GM12878 (cell line): Measurements from ENCODE around the gene DERA. TPM values are rescaled to one million over a fixed set of nuclear protein-coding genes. Genes with fewer than 3 reads are reported as not detected.

Experiments used
- ATAC-seq: fragments of 200-7000 bp; cut with Tn5 transposase; 3 replicates; pipeline ENCODE4 v1.9.1; 2020; ENCODE audit warnings: mild to moderate bottlenecking, moderate library complexity
- BruUV-seq: library from RNA; stranded (reverse); fragments of 400-500 nt; replicated peaks from 2 replicates; lab custom pipeline; 2021; lab: Mats Ljungman, UMichigan
- CTCF ChIA-PET: fragments of 300-600 bp; sonication (Branson Sonifier 250); formaldehyde crosslinking; extraction: SDS; loops from one replicate; lab custom pipeline; 2021; ENCODE audit warnings: inconsistent platforms; lab: Yijun Ruan, JAX
- POLR2A ChIA-PET: fragments of 350-600 bp; formaldehyde crosslinking; extraction: SDS; loops from one replicate; lab custom pipeline; 2021; ENCODE audit warnings: inconsistent platforms; lab: Charles Lee
- RAD21 ChIA-PET: fragments of 300-600 bp; sonication (Branson Sonifier 250); formaldehyde crosslinking; loops from one replicate; lab custom pipeline; 2023; ENCODE audit warnings: antibody characterized with exemption; ENCODE audit not compliant: unreplicated experiment; lab: Charles Lee
- SMC1A ChIA-PET: fragments of 300-600 bp; sonication (Branson Sonifier 250); formaldehyde crosslinking; loops from one replicate; lab custom pipeline; 2023; ENCODE audit not compliant: unreplicated experiment, uncharacterized antibody; lab: Charles Lee
- DNase-seq: peaks from one replicate; pipeline ENCODE4 v3.0.0-alpha.2; 2011; ENCODE audit warnings: low read depth, low spot score
- FAIRE-seq: peaks from 3 replicates; lab custom pipeline; 2011; peaks lifted over from hg19 to GRCh38; lab: Jason Lieb, UNC
- H2AFZ ChIP-seq: 2 replicates; pipeline ENCODE4 v1.6.0; 2011; ENCODE audit warnings: low read depth, low read length, control low read depth; ENCODE audit not compliant: control insufficient read depth
- H3K27ac ChIP-seq: 2 replicates; pipeline ENCODE4 v1.5.1; 2011; ENCODE audit warnings: control low read depth; ENCODE audit not compliant: control insufficient read depth, insufficient read depth
- H3K27me3 ChIP-seq, 2 experiments: replicated peaks in 1 of 2; 2 replicates each; pipeline versions ENCODE4 v1.6.0 to v1.6.1; 2011; ENCODE audit warnings: low read length in 1 of 2; ENCODE audit not compliant: control insufficient read depth in 2 of 2, insufficient read depth in 2 of 2
- H3K36me3 ChIP-seq, 2 experiments: 2 replicates each; pipeline ENCODE4 v1.5.1; 2011; ENCODE audit warnings: low read length in 1 of 2; ENCODE audit not compliant: control insufficient read depth in 2 of 2, insufficient read depth in 2 of 2
- H3K4me1 ChIP-seq: 2 replicates; pipeline ENCODE4 v1.6.1; 2011; ENCODE audit warnings: mild to moderate bottlenecking, low read length, moderate library complexity, mixed read lengths; ENCODE audit not compliant: control insufficient read depth, insufficient read depth
- H3K4me2 ChIP-seq: 2 replicates; pipeline ENCODE4 v1.6.0; 2011; ENCODE audit warnings: control low read depth; ENCODE audit not compliant: control insufficient read depth, insufficient read depth
- H3K4me3 ChIP-seq: fragments of 200-600 bp; sonication (generic); 2 replicates; pipeline ENCODE4 v1.5.1; 2016
- H3K79me2 ChIP-seq: 2 replicates; pipeline ENCODE4 v1.6.0; 2011; ENCODE audit warnings: low read length; ENCODE audit not compliant: control insufficient read depth, insufficient read depth
- H3K9ac ChIP-seq: 2 replicates; pipeline ENCODE4 v1.8.0; 2011; ENCODE audit warnings: low read length, control low read depth, mixed read lengths; ENCODE audit not compliant: control insufficient read depth, insufficient read depth
- H3K9me3 ChIP-seq: replicated peaks from 3 replicates; pipeline ENCODE4 v1.5.1; 2011; ENCODE audit warnings: mild to moderate bottlenecking, low read length; ENCODE audit not compliant: control insufficient read depth, insufficient read depth
- H4K20me1 ChIP-seq: 2 replicates; pipeline ENCODE4 v1.6.0; 2011; ENCODE audit not compliant: control insufficient read depth, insufficient read depth
- ATF7 ChIP-seq: fragments of 450-650 bp; IDR thresholded peaks from 2 replicates; pipeline ENCODE4 v1.6.1; 2016; ENCODE audit warnings: low read depth, mild to moderate bottlenecking
- BHLHE40 ChIP-seq, 2 experiments: fragments of 450-650 bp in 1 of 2; IDR thresholded peaks; 2 replicates each; pipeline ENCODE4 v1.6.1; 2011 to 2017; ENCODE audit warnings: low read depth in 2 of 2, borderline replicate concordance in 1 of 2, improper control_type of control experiment in 1 of 2, low read length in 1 of 2, mild to moderate bottlenecking in 1 of 2
- FOXK2 ChIP-seq: fragments of 450-650 bp; IDR thresholded peaks from 2 replicates; pipeline ENCODE4 v1.6.1; 2017; ENCODE audit warnings: mild to moderate bottlenecking, moderate library complexity
- HCFC1 ChIP-seq: fragments of 150-350 bp; IDR thresholded peaks from 2 replicates; pipeline ENCODE4 v1.6.1; 2014; ENCODE audit warnings: low read length
- NBN ChIP-seq: fragments of 450-650 bp; IDR thresholded peaks from 2 replicates; pipeline ENCODE4 v1.6.1; 2016
- NFYA ChIP-seq: IDR thresholded peaks from 2 replicates; pipeline ENCODE4 v1.6.1; 2011; ENCODE audit warnings: low read depth, mild to moderate bottlenecking, low read length, improper control_type of control experiment, borderline replicate concordance
- NFYB ChIP-seq: IDR thresholded peaks from 2 replicates; pipeline ENCODE4 v1.6.1; 2011; ENCODE audit warnings: low read depth, mild to moderate bottlenecking, low read length, improper control_type of control experiment, moderate library complexity; ENCODE audit not compliant: insufficient read depth
- NR2C2 ChIP-seq: IDR thresholded peaks from 2 replicates; pipeline ENCODE4 v1.6.1; 2011; ENCODE audit warnings: borderline replicate concordance, low read depth; ENCODE audit not compliant: control insufficient read depth, insufficient read length
- SIN3A ChIP-seq: IDR thresholded peaks from 2 replicates; pipeline ENCODE4 v1.6.1; 2012; ENCODE audit warnings: low read depth, low read length, improper control_type of control experiment
- STAT3 ChIP-seq: IDR thresholded peaks from 2 replicates; pipeline ENCODE4 v1.6.1; 2011; ENCODE audit warnings: low read depth, low read length, improper control_type of control experiment
- TARDBP ChIP-seq: IDR thresholded peaks from 2 replicates; pipeline ENCODE4 v1.6.1; 2016; ENCODE audit warnings: borderline replicate concordance
- TCF3 ChIP-seq: IDR thresholded peaks from 2 replicates; pipeline ENCODE4 v1.6.1; 2012; ENCODE audit warnings: low read depth, mild to moderate bottlenecking, low read length, borderline replicate concordance; ENCODE audit not compliant: insufficient read depth
- WRNIP1 ChIP-seq: IDR thresholded peaks from 2 replicates; pipeline ENCODE4 v1.6.1; 2011; ENCODE audit warnings: low read depth, low read length, improper control_type of control experiment, borderline replicate concordance
- ZNF24 ChIP-seq: fragments of 450-650 bp; IDR thresholded peaks from 2 replicates; pipeline ENCODE4 v1.6.1; 2017; ENCODE audit warnings: antibody characterized with exemption, mild to moderate bottlenecking
- WGBS: methylation state at CpG from one replicate; pipeline ENCODE4 v1.1.6; 2016; ENCODE audit warnings: low lambda C conversion rate; ENCODE audit not compliant: insufficient replicate concordance, insufficient coverage; ENCODE audit errors: missing lambda C conversion rate; 5-methylcytosine and 5-hydroxymethylcytosine counted together
- in situ Hi-C: fragments of 300-500 bp; cut with MboI; formaldehyde crosslinking; loops from 9 replicates; pipeline ENCODE4 v1.14.3; 2018; ENCODE audit warnings: mixed read lengths
- intact Hi-C: fragments of 100-400 bp; cut with micrococcal nuclease; formaldehyde crosslinking; loops from one replicate; pipeline ENCODE4 v1.14.2; 2022; ENCODE audit not compliant: unreplicated experiment
- polyA plus RNA-seq, 11 experiments: library from polyadenylated mRNA; depleted of rRNA in 4 of 11; unstranded in 6 of 11; stranded (reverse) in 5 of 11; fragments of >200 nt; fragmentation: Nextera tagmentation in 4 of 11; fragmentation: Illumina TruSeq in 1 of 11; extraction: Ambion mirVana in 4 of 11; extraction: Trizol in 1 of 11; gene quantifications; 1 replicate in 1 of 11; 2 replicates in 10 of 11; pipeline versions ENCODE4 v1.2.1 to v1.2.3, GENCODE V29; 2011 to 2016; ENCODE audit warnings: inconsistent platforms in 2 of 11, missing spikeins in 2 of 11, low read depth in 1 of 11
- total RNA-seq, 4 experiments: library from RNA; depleted of rRNA in 3 of 4; stranded (reverse); fragments of >200 nt in 3 of 4; fragmentation: Illumina TruSeq in 1 of 4; extraction: Trizol in 1 of 4; gene quantifications; 2 replicates each; pipeline versions ENCODE4 v1.2.1 to v1.2.3, GENCODE V29; 2013 to 2021
- TF ChIP-seq, protein P1 (sequence below): fragments of 450-650 bp; formaldehyde crosslinking; IDR thresholded peaks from 2 replicates; pipeline ENCODE4 v1.4.0; 2020; ENCODE audit warnings: mild to moderate bottlenecking, moderate library complexity
- TF ChIP-seq, protein P2 (sequence below): IDR thresholded peaks from 2 replicates; pipeline ENCODE4 v1.6.1; 2012; ENCODE audit warnings: low read depth, low read length, improper control_type of control experiment
- TF ChIP-seq, protein P3 (sequence below): fragments of 450-650 bp; IDR thresholded peaks from 2 replicates; pipeline ENCODE4 v1.6.1; 2018; ENCODE audit warnings: mild to moderate bottlenecking, low read depth, moderate library complexity; ENCODE audit not compliant: partially characterized antibody

The DERA gene
- total and polyA plus RNA-seq, 10 of the 15 experiments (the other 5 are each of a cell fraction or from before 2014, with no cell fraction given): 34.9 to 97.1 (median 40.8) TPM

DNA sequence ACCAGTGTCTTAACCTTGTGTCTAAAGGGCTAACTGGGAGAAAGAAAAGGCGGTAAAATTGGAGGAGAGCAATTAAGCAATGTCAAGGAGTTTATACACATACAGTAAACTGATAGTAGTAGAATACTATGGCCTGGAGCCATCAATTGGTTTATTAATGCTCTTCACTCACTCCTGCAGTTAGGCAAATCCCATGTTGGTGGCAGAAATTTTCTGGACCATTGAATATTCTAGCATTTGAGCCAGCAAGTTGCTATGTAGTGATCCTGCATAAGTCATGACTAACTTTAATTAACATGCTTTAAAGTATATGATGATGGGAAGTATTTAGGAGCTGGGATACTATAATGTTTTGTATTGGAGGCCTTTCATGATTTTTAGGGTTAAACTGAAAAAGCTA, 14.3 kb upstream of the DERA start (continued):
- TF ChIP-seq FOXK2 (no peak), TCF3 (no peak), NR2C2 (no peak), NFYA (no peak), SIN3A (no peak)
- TF ChIP-seq, protein P1, sequence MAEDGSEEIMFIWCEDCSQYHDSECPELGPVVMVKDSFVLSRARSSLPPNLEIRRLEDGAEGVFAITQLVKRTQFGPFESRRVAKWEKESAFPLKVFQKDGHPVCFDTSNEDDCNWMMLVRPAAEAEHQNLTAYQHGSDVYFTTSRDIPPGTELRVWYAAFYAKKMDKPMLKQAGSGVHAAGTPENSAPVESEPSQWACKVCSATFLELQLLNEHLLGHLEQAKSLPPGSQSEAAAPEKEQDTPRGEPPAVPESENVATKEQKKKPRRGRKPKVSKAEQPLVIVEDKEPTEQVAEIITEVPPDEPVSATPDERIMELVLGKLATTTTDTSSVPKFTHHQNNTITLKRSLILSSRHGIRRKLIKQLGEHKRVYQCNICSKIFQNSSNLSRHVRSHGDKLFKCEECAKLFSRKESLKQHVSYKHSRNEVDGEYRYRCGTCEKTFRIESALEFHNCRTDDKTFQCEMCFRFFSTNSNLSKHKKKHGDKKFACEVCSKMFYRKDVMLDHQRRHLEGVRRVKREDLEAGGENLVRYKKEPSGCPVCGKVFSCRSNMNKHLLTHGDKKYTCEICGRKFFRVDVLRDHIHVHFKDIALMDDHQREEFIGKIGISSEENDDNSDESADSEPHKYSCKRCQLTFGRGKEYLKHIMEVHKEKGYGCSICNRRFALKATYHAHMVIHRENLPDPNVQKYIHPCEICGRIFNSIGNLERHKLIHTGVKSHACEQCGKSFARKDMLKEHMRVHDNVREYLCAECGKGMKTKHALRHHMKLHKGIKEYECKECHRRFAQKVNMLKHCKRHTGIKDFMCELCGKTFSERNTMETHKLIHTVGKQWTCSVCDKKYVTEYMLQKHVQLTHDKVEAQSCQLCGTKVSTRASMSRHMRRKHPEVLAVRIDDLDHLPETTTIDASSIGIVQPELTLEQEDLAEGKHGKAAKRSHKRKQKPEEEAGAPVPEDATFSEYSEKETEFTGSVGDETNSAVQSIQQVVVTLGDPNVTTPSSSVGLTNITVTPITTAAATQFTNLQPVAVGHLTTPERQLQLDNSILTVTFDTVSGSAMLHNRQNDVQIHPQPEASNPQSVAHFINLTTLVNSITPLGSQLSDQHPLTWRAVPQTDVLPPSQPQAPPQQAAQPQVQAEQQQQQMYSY (CRISPR knock-in tag): no peak

DNA sequence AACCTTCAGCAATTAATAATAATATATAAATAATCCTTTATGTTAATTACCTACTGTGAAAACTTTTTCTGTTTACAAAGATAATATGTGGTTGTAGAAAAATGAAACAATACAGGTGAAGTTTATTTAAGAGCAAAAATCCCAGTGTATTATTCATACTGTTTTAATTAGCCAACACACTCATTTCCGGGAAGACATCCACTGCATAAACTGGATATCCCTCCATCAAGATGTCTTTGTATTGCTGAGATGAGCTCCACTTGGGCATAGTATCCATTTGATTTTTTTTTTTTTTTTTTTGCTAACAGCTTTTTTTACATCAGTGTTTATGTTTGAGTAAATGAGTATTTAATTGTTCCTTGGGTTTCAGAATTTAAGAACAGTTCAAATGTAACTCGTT, 13.7 kb upstream of the DERA start:
- no peaks in the 10 kb centered on the region for H3K4me1 ChIP-seq
- DNase-seq (no peak), ATAC-seq (no peak), FAIRE-seq (no peak)
- POLR2A ChIA-PET: interaction anchor here (0.6 to 1.1 kb wide), 3 partner anchors 13 to 497 kb away, joined by 3 to 6 read pairs (median 4); partner anchors contain the start of genes DERA and STRAP
- no peak overlapping the region for H3K9ac ChIP-seq
- no peak overlapping the region for H3K27ac ChIP-seq
- H3K36me3 ChIP-seq: peaks cover 4 to 26% of the 10 kb centered on the region in 2 experiments
- no peak overlapping the region for H2AFZ ChIP-seq
- no peaks in the 10 kb centered on the region for H4K20me1 ChIP-seq
- BruUV-seq: no TSS peak
- H3K9me3 ChIP-seq: no peaks in the 10 kb centered on the region
- RAD21 ChIA-PET: interaction anchor here (0.6 to 5.3 kb wide), 11 partner anchors 10 to 365 kb away, joined by 3 to 42 read pairs (median 3); partner anchors contain the start of gene DERA
- no peaks in the 10 kb centered on the region for H3K27me3 ChIP-seq
- in situ Hi-C loops: loop anchor here (25.0 kb wide), 1 partner anchor 1110 kb away; no protein-coding TSS in a partner anchor
- H3K4me3 ChIP-seq: no peak overlapping the region
- no peak overlapping the region for H3K4me2 ChIP-seq
- intact Hi-C loops: no loop called here
- H3K79me2 ChIP-seq: no peaks in the 10 kb centered on the region
- WGBS: 98% methylated on average over 2 of the region's 2 CpGs
- CTCF ChIA-PET: interaction anchor here (0.7 to 7.0 kb wide), 18 partner anchors 9 to 365 kb away, joined by 3 to 115 read pairs (median 5); partner anchors contain the start of gene DERA
- SMC1A ChIA-PET: interaction anchor here (0.6 to 3.5 kb wide), 19 partner anchors 9 to 374 kb away, joined by 3 to 56 read pairs (median 5); partner anchors contain the start of genes DERA and STRAP
- TF ChIP-seq HCFC1 (no peak), TARDBP (no peak), NBN (no peak), STAT3 (no peak), ZNF24 (no peak), ATF7 (no peak), WRNIP1 (no peak), NFYB (no peak), BHLHE40 (IDR thresholded peaks at IDR 0.05; ENCODE audit: borderline replicate concordance in 1 of 2, low read depth in 2 of 2, low read length in 1 of 2) (no peak)
- TF ChIP-seq, protein P2, sequence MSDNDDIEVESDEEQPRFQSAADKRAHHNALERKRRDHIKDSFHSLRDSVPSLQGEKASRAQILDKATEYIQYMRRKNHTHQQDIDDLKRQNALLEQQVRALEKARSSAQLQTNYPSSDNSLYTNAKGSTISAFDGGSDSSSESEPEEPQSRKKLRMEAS: no peak
- TF ChIP-seq, protein P3, sequence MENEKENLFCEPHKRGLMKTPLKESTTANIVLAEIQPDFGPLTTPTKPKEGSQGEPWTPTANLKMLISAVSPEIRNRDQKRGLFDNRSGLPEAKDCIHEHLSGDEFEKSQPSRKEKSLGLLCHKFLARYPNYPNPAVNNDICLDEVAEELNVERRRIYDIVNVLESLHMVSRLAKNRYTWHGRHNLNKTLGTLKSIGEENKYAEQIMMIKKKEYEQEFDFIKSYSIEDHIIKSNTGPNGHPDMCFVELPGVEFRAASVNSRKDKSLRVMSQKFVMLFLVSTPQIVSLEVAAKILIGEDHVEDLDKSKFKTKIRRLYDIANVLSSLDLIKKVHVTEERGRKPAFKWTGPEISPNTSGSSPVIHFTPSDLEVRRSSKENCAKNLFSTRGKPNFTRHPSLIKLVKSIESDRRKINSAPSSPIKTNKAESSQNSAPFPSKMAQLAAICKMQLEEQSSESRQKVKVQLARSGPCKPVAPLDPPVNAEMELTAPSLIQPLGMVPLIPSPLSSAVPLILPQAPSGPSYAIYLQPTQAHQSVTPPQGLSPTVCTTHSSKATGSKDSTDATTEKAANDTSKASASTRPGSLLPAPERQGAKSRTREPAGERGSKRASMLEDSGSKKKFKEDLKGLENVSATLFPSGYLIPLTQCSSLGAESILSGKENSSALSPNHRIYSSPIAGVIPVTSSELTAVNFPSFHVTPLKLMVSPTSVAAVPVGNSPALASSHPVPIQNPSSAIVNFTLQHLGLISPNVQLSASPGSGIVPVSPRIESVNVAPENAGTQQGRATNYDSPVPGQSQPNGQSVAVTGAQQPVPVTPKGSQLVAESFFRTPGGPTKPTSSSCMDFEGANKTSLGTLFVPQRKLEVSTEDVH: no peak
